ENCODE results near the gene RAB1B. TPM values are rescaled to one million over a fixed set of nuclear protein-coding genes. Genes with fewer than 3 reads are reported as not detected.

RAB1B gene
- total RNA-seq, 1 experiment from 2014 or later, result 148 TPM

- TF ChIP-seq ATF3 (IDR thresholded peaks at IDR 0.05) (no peak), POLR2A (IDR thresholded peaks at IDR 0.05; ENCODE audit: borderline replicate concordance, extremely low read depth, insufficient read depth, insufficient read length) (no peak)
These were observed 38.3 kb upstream of the RAB1B start (continued) for GRCh38 chr11:66230156-66230555.

GRCh38 chr11:66230978-66231377 is 37.5 kb upstream of the RAB1B start:
- POLR2A ChIA-PET, result no interaction called here
- Histone ChIP-seq H3K4me1 (ENCODE audit: control insufficient read depth in 1 of 2, insufficient read depth in 2 of 2, low read length in 2 of 2) (no peaks in the 10 kb centered on the region), H3K4me3 (replicated peaks in 1 of 2; ENCODE audit: low read depth in 1 of 2, low read length in 2 of 2) (no peak overlapping the region), H4K20me1 (ENCODE audit: insufficient read depth) (no peaks in the 10 kb centered on the region), H3K79me2 (ENCODE audit: insufficient read depth, low read length) (no peaks in the 10 kb centered on the region), H3K36me3 (ENCODE audit: control insufficient read depth in 1 of 2, insufficient read depth in 2 of 2, low read length in 2 of 2) (peaks cover 2 to 7% of the 10 kb centered on the region in 2 experiments; a peak in 2 of 4 replicates), H3K4me2 (ENCODE audit: low read length) (no peak overlapping the region), H3K27ac (ENCODE audit: low read depth, low read length) (no peak overlapping the region), H3K9me2 (ENCODE audit: insufficient read depth) (no peaks in the 10 kb centered on the region), H3K9ac (ENCODE audit: low read length) (no peak overlapping the region), H2AFZ (ENCODE audit: low read depth, low read length, poor library complexity, severe bottlenecking) (no peak overlapping the region), H3K27me3 (ENCODE audit: insufficient read depth, low read length) (no peaks in the 10 kb centered on the region), H3K9me3 (ENCODE audit: control insufficient read depth in 1 of 2, insufficient read depth in 1 of 2, low read depth in 1 of 2, low read length in 2 of 2) (no peaks in the 10 kb centered on the region)
- ATAC-seq, result no peak
- no peak for DNase-seq (ENCODE audit: low read depth, low spot score)
- TF ChIP-seq SRF (IDR thresholded peaks at IDR 0.05; ENCODE audit: low read depth) (no peak), EZH2 (IDR thresholded peaks at IDR 0.05) (no peak), ZBTB33 (IDR thresholded peaks at IDR 0.05; ENCODE audit: extremely low read depth, insufficient replicate concordance, low read length) (no peak), RAD21 (IDR thresholded peaks at IDR 0.05; ENCODE audit: low read depth) (no peak), CTCF (IDR thresholded peaks at IDR 0.05 in 2 of 3, conservative IDR thresholded peaks at IDR 0.05 in 1 of 3; ENCODE audit: borderline replicate concordance in 1 of 3, insufficient read depth in 1 of 3, low read depth in 2 of 3, low read length in 2 of 3) (no peak), SP1 (IDR thresholded peaks at IDR 0.05; ENCODE audit: low read depth) (no peak), CEBPB (IDR thresholded peaks at IDR 0.05; ENCODE audit: low read depth) (no peak), ZFX (IDR thresholded peaks at IDR 0.05) (no peak)
- no TSS peak for BruUV-seq (replicated peaks)
- RAD21 ChIA-PET (ENCODE audit: low non-redundant PET in 1 of 2, low total read pairs in 2 of 2, uncharacterized antibody in 2 of 2, unreplicated experiment in 2 of 2), result no interaction called here
- CTCF ChIA-PET, result no interaction called here
- intact Hi-C loops (cut with micrococcal nuclease), result no loop called here
